GM20000 (cell line): Measurements from ENCODE around the gene CCM2L.
A peak's percentile ranks its signal among the peaks of the same experiment; 100 is the strongest.

ENCODE experiments used
- DNase-seq: peaks from one replicate; pipeline ENCODE4 v3.0.0; 2012; ENCODE audit warnings: low spot score
- CTCF ChIP-seq: IDR thresholded peaks from 2 replicates; pipeline ENCODE4 v1.5.1; 2012; ENCODE audit warnings: mild to moderate bottlenecking, control low read depth; ENCODE audit errors: extremely low read depth, missing control alignments

Gene CCM2L

GRCh38 chr20:32063695-32064094, 53.5 kb downstream of the CCM2L start:
- no peak for TF ChIP-seq CTCF
- no peak for DNase-seq

DNA sequence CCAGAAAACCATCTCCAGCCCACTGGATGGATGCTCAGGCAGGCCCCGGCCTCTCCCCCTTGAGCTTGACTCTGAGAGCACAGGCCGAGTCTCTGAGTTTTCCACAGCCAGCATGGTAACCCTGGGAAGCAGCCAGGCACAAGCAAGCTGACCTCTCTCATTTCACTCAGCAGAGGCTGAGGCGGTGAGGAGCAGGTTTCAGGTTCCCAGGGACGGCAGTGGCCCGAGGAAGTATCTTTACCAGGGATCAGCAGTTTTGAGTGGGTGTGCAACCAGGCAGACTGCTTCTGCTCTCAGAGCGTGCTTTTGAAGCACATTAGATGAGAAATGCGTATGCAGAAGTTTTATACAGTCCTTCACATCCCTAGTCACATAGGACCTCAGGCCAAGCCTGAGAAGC, 54.4 kb downstream of the CCM2L start:
- no peak for TF ChIP-seq CTCF
- DNase-seq: peak; percentile 61

DNA sequence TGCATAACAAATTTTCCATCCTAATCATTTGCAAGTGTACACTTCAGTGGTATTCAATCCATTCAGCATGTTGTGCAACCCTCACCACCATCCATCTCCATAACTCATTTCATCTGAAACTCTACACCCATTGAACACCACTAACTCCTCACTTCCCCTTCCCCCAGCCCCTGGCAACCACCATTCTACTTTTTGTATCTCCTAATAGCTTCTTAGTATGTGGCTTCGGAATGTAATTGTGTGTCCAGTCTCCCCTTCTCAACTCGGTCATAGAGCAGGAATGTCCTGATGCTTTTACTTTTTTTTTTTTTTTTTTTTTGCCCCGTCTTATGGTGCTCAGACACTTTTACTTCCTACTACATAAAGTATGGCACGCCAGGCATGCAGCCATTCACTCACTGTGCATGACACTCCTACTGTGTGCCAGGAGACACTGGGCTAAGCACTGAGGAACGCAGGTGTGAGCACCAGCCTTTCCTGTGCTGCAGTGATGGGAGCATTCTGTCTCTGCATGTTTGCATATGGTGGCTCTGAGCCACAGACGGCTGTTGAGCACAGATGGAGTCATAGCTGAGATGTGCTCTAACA, 57.1 kb downstream of the CCM2L start:
- DNase-seq: no peak
- TF ChIP-seq CTCF: no peak

DNA sequence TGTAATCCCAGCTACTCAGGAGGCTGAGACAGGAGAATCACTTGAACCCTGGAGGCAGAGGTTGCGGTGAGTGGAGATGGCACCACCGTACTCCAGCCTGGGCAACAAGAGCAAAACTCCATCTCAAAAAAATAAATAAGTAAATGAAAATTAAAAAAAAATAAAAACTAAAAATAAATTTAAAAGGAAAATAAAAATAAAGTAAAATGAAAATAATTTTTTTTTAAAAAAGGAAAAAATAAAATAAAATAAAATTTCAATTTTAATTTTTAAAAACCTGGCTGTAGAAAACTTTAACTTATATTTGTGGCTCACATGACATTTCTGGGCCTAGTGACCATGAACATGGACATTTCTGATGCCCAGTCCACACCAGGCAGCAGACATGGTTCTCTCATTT, 57.9 kb downstream of the CCM2L start:
- TF ChIP-seq CTCF: no peak
- DNase-seq: no peak

GRCh38 chr20:32069711-32070110, 59.5 kb downstream of the CCM2L start:
- TF ChIP-seq CTCF: no peak
- DNase-seq: no peak

GRCh38 chr20:32070282-32070681, 60.0 kb downstream of the CCM2L start:
- DNase-seq: no peak
- no peak for TF ChIP-seq CTCF

DNA sequence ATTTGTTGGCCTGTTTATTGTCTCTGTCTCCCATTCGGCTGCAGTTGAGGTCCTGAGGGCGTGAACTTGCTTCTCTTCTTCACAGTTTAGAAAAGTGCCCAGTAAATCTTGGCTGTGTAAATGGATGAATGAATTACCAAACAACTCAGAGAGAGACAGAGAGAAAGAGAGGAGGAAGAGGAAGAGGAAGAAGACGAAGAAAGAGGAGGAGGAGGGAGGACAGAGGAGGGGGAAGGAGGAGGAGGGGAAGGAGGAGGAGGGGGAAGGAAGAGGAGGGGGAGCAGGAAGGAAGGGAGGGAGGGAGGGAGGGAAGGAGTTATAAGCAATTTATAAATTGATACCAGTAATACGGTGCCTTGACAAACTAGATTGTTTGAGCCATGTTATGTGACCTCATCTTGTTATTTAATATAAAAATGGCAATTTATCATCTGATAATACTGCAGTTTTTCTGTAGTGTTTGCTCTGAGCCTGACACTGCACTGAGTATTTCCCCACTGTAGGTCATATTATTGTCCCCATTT, 60.5 kb downstream of the CCM2L start:
- no peak for TF ChIP-seq CTCF
- no peak for DNase-seq
